IMR-90 (cell line): ENCODE measurements around the gene ADPRHL1. TPM values are rescaled to one million over a fixed set of nuclear protein-coding genes. Genes with fewer than 3 reads are reported as not detected.

Source experiments
- ATAC-seq: fragments of 200-7000 bp; cut with Tn5 transposase; 2 replicates; pipeline ENCODE4 v1.9.1; 2020; ENCODE audit warnings: low read depth, mild to moderate bottlenecking, moderate library complexity
- BruUV-seq: library from RNA; stranded (reverse); fragments of 400-500 nt; replicated peaks from 2 replicates; lab custom pipeline; 2021; lab: Mats Ljungman, UMichigan
- CTCF ChIA-PET: fragments of 300-600 bp; formaldehyde crosslinking; extraction: SDS; loops from one replicate; lab custom pipeline; 2021; ENCODE audit warnings: antibody characterized with exemption; lab: Yijun Ruan, JAX
- POLR2A ChIA-PET: fragments of 300-600 bp; sonication (Branson Sonifier 250); formaldehyde crosslinking; loops from one replicate; lab custom pipeline; 2022; ENCODE audit warnings: antibody characterized with exemption; ENCODE audit not compliant: unreplicated experiment; lab: Charles Lee
- DNase-seq: peaks from one replicate; pipeline ENCODE4 v3.0.0; 2013
- H2AFZ ChIP-seq: replicated peaks from 2 replicates; pipeline ENCODE3; 2013; ENCODE audit warnings: low read length, mild to moderate bottlenecking; ENCODE audit not compliant: poor library complexity
- H2AK5ac ChIP-seq: 2 replicates; pipeline ENCODE4 v1.6.1; 2013; ENCODE audit warnings: low read depth, low read length, inconsistent platforms
- H2AK9ac ChIP-seq: replicated peaks from 2 replicates; pipeline ENCODE3; 2013; ENCODE audit warnings: mild to moderate bottlenecking, low read depth, low read length, moderate library complexity; ENCODE audit not compliant: poor library complexity
- H2BK120ac ChIP-seq: 2 replicates; pipeline ENCODE4 v1.6.1; 2013; ENCODE audit warnings: low read depth, low read length, inconsistent platforms
- H2BK15ac ChIP-seq: 3 replicates; pipeline ENCODE4 v1.6.1; 2013; ENCODE audit warnings: low read depth, low read length, inconsistent platforms
- H2BK20ac ChIP-seq: 2 replicates; pipeline ENCODE4 v1.6.1; 2013; ENCODE audit warnings: low read depth, mild to moderate bottlenecking, inconsistent platforms, low read length, moderate library complexity
- H2BK5ac ChIP-seq: 2 replicates; pipeline ENCODE4 v1.6.1; 2013; ENCODE audit warnings: mild to moderate bottlenecking, low read depth, low read length, inconsistent platforms; ENCODE audit not compliant: poor library complexity, severe bottlenecking
- H3K14ac ChIP-seq: replicated peaks from 2 replicates; pipeline ENCODE4 v1.6.1; 2013; ENCODE audit warnings: low read depth, low read length, inconsistent platforms
- H3K18ac ChIP-seq: 2 replicates; pipeline ENCODE4 v1.6.1; 2013; ENCODE audit warnings: low read depth, low read length, control low read depth
- H3K23ac ChIP-seq: 2 replicates; pipeline ENCODE4 v1.6.1; 2013; ENCODE audit warnings: low read depth, low read length, inconsistent platforms
- H3K27ac ChIP-seq: 2 replicates; pipeline ENCODE4 v1.5.1; 2013; ENCODE audit warnings: mild to moderate bottlenecking, control low read depth, low read length; ENCODE audit not compliant: insufficient read depth
- H3K27me3 ChIP-seq: 2 replicates; pipeline ENCODE4 v1.6.1; 2013; ENCODE audit warnings: low read length; ENCODE audit not compliant: control insufficient read depth, insufficient read depth
- H3K36me3 ChIP-seq: 2 replicates; pipeline ENCODE4 v1.6.1; 2013; ENCODE audit warnings: low read length, mixed read lengths; ENCODE audit not compliant: control insufficient read depth, insufficient read depth
- H3K4ac ChIP-seq: 2 replicates; pipeline ENCODE4 v1.6.1; 2013; ENCODE audit warnings: low read depth, low read length, inconsistent platforms
- H3K4me1 ChIP-seq: 2 replicates; pipeline ENCODE4 v1.6.1; 2013; ENCODE audit warnings: low read length, mixed read lengths; ENCODE audit not compliant: control insufficient read depth, insufficient read depth
- H3K4me2 ChIP-seq: 2 replicates; pipeline ENCODE4 v1.6.1; 2013; ENCODE audit warnings: low read depth, mild to moderate bottlenecking, control low read depth, low read length, moderate library complexity
- H3K4me3 ChIP-seq: 2 replicates; pipeline ENCODE4 v1.5.1; 2013; ENCODE audit warnings: low read depth, mild to moderate bottlenecking, control low read depth, low read length, moderate library complexity; ENCODE audit not compliant: insufficient read depth
- H3K56ac ChIP-seq: 2 replicates; pipeline ENCODE4 v1.6.1; 2013; ENCODE audit warnings: low read length, inconsistent platforms; ENCODE audit not compliant: insufficient read depth; ENCODE audit errors: extremely low read depth
- H3K79me1 ChIP-seq, 2 experiments: 2 replicates each; pipeline ENCODE4 v1.6.1; 2013; ENCODE audit warnings: low read length in 2 of 2, inconsistent platforms in 1 of 2, low read depth in 1 of 2
- H3K9ac ChIP-seq: 2 replicates; pipeline ENCODE4 v1.6.1; 2013; ENCODE audit warnings: low read depth, low read length, control low read depth
- H3K9me1 ChIP-seq: 2 replicates; pipeline ENCODE4 v1.6.1; 2013; ENCODE audit warnings: low read length, inconsistent platforms; ENCODE audit not compliant: insufficient read depth
- H3K9me3 ChIP-seq: 2 replicates; pipeline ENCODE4 v1.6.1; 2013; ENCODE audit warnings: low read length; ENCODE audit not compliant: control insufficient read depth, insufficient read depth
- H4K20me1 ChIP-seq: 2 replicates; pipeline ENCODE4 v1.6.1; 2013; ENCODE audit warnings: low read length, inconsistent platforms; ENCODE audit not compliant: insufficient read depth
- H4K5ac ChIP-seq: 2 replicates; pipeline ENCODE4 v1.6.1; 2013; ENCODE audit warnings: mild to moderate bottlenecking, low read depth, low read length, control low read depth
- H4K8ac ChIP-seq, 2 experiments: 2 replicates each; pipeline ENCODE4 v1.6.1; 2013; ENCODE audit warnings: low read depth in 2 of 2, low read length in 2 of 2, control low read depth in 1 of 2, inconsistent platforms in 1 of 2
- H4K91ac ChIP-seq: 2 replicates; pipeline ENCODE4 v1.6.1; 2013; ENCODE audit warnings: low read depth, low read length, inconsistent platforms; ENCODE audit not compliant: insufficient read depth
- BHLHE40 ChIP-seq: fragments of 150-350 bp; IDR thresholded peaks from 2 replicates; pipeline ENCODE4 v1.6.1; 2016; ENCODE audit warnings: mild to moderate bottlenecking, low read depth, low read length
- CEBPB ChIP-seq: IDR thresholded peaks from 2 replicates; pipeline ENCODE4 v1.6.1; 2012; ENCODE audit warnings: low read depth, low read length, improper control_type of control experiment
- CHD1 ChIP-seq: IDR thresholded peaks from 2 replicates; pipeline ENCODE4 v1.6.1; 2012; ENCODE audit warnings: low read depth, low read length, improper control_type of control experiment
- FOS ChIP-seq: fragments of 150-350 bp; IDR thresholded peaks from 2 replicates; pipeline ENCODE4 v1.6.1; 2016; ENCODE audit warnings: low read depth, low read length
- MAFK ChIP-seq: IDR thresholded peaks from 2 replicates; pipeline ENCODE4 v1.6.1; 2012; ENCODE audit warnings: low read depth, low read length, improper control_type of control experiment
- MAZ ChIP-seq: IDR thresholded peaks from 2 replicates; pipeline ENCODE4 v1.6.1; 2012; ENCODE audit warnings: low read depth, mild to moderate bottlenecking, low read length, improper control_type of control experiment, moderate library complexity, borderline replicate concordance
- MXI1 ChIP-seq: IDR thresholded peaks from 2 replicates; pipeline ENCODE4 v1.6.1; 2012; ENCODE audit warnings: low read depth, mild to moderate bottlenecking, low read length, moderate library complexity, borderline replicate concordance
- NFE2L2 ChIP-seq: fragments of 150-350 bp; IDR thresholded peaks from 2 replicates; pipeline ENCODE4 v1.6.1; 2016; ENCODE audit warnings: low read depth, mild to moderate bottlenecking, low read length
- POLR2A ChIP-seq: IDR thresholded peaks from 2 replicates; pipeline ENCODE4 v1.6.1; 2012; ENCODE audit warnings: mild to moderate bottlenecking, low read depth, low read length
- RAD21 ChIP-seq: IDR thresholded peaks from 2 replicates; pipeline ENCODE4 v1.6.1; 2012; ENCODE audit warnings: low read length, improper control_type of control experiment
- RCOR1 ChIP-seq: IDR thresholded peaks from 2 replicates; pipeline ENCODE4 v1.6.1; 2012; ENCODE audit warnings: mild to moderate bottlenecking, low read length, improper control_type of control experiment; ENCODE audit not compliant: insufficient replicate concordance
- RFX5 ChIP-seq: IDR thresholded peaks from 2 replicates; pipeline ENCODE4 v1.8.0; 2012; ENCODE audit warnings: low read depth, mild to moderate bottlenecking, low read length, moderate library complexity
- SMC3 ChIP-seq: fragments of 150-350 bp; IDR thresholded peaks from 2 replicates; pipeline ENCODE4 v1.6.1; 2016; ENCODE audit warnings: low read depth, mild to moderate bottlenecking, antibody characterized with exemption, low read length, moderate library complexity
- WGBS, 2 experiments: methylation state at CpG; one replicate each; pipeline versions ENCODE4 v1.1.5 to v1.1.7; 2013; ENCODE audit warnings: missing lambda C conversion rate in 2 of 2; ENCODE audit not compliant: insufficient read length in 1 of 2; ENCODE audit errors: extremely low coverage in 2 of 2; 5-methylcytosine and 5-hydroxymethylcytosine counted together
- dilution Hi-C: fragments of 300-500 bp; cut with HindIII; formaldehyde crosslinking; loops from one replicate; pipeline ENCODE4 v1.14.3; 2018; ENCODE audit warnings: low sequenced_read_pairs; ENCODE audit not compliant: unreplicated experiment
- in situ Hi-C: fragments of 300-500 bp; cut with MboI; formaldehyde crosslinking; loops from 3 replicates; pipeline ENCODE4 v1.14.3; 2019; ENCODE audit warnings: low sequenced_read_pairs, inconsistent platforms, mixed read lengths
- intact Hi-C: fragments of 100-400 bp; cut with micrococcal nuclease; formaldehyde crosslinking; loops from 2 replicates; pipeline ENCODE4 v1.10.0; 2022
- polyA plus RNA-seq, 3 experiments: library from polyadenylated mRNA; depleted of rRNA; stranded (reverse); fragments of >200 nt; gene quantifications; 2 replicates each; pipeline ENCODE4 v1.2.3, GENCODE V29; 2012; ENCODE audit warnings: low replicate concordance in 1 of 3
- total RNA-seq: library from RNA; depleted of rRNA; stranded (reverse); fragments of >200 nt; gene quantifications from 2 replicates; pipeline ENCODE4 v1.2.3, GENCODE V29; 2012
- TF ChIP-seq, protein P1 (sequence below): fragments of 150-350 bp; IDR thresholded peaks from 2 replicates; pipeline ENCODE4 v1.6.1; 2016; ENCODE audit warnings: low read depth, mild to moderate bottlenecking, low read length, moderate library complexity, borderline replicate concordance
- TF ChIP-seq, protein P2 (sequence below): fragments of 150-350 bp; IDR thresholded peaks from 2 replicates; pipeline ENCODE4 v1.6.1; 2017; ENCODE audit warnings: mild to moderate bottlenecking, antibody characterized with exemption, low read length, low read depth
- TF ChIP-seq, protein P3 (sequence below): conservative IDR thresholded peaks from 2 replicates; pipeline ENCODE4 v1.5.1; 2012; ENCODE audit warnings: mild to moderate bottlenecking, low read depth, low read length, improper control_type of control experiment

Gene ADPRHL1
- total and polyA plus RNA-seq, 2 of the 4 experiments (the other 2 are of a cell fraction), result 0.36 to 0.67 TPM

DNA sequence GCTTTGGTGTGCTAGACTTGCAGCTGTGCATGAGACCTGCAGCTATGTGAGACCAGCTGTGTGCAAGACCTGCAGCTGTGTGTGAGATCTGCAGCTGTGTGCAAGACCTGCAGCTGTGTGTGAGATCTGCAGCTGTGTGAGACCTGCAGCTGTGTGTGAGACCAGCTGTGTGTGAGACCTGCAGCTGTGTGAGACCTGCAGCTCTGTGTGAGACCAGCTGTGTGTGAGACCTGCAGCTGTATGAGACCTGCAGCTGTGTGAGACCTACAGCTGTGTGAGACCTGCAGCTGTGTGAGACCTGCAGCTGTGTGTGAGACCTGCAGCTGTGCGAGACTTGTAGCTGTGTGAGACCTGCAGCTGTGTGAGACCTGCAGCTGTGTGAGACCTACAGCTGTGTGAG, 43.9 kb upstream of the ADPRHL1 start:
- BruUV-seq, result no TSS peak
- in situ Hi-C loops, result no loop called here
- dilution Hi-C loops, result no loop called here
- H3K23ac ChIP-seq, result no peak overlapping the region
- H2BK5ac ChIP-seq, result no peak overlapping the region
- TF ChIP-seq RAD21, result no peak
- TF ChIP-seq, protein P1, sequence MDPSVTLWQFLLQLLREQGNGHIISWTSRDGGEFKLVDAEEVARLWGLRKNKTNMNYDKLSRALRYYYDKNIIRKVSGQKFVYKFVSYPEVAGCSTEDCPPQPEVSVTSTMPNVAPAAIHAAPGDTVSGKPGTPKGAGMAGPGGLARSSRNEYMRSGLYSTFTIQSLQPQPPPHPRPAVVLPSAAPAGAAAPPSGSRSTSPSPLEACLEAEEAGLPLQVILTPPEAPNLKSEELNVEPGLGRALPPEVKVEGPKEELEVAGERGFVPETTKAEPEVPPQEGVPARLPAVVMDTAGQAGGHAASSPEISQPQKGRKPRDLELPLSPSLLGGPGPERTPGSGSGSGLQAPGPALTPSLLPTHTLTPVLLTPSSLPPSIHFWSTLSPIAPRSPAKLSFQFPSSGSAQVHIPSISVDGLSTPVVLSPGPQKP, result no peak
- no peak for TF ChIP-seq MXI1
- no peak for TF ChIP-seq CEBPB
- no peak for TF ChIP-seq BHLHE40
- TF ChIP-seq, protein P2, sequence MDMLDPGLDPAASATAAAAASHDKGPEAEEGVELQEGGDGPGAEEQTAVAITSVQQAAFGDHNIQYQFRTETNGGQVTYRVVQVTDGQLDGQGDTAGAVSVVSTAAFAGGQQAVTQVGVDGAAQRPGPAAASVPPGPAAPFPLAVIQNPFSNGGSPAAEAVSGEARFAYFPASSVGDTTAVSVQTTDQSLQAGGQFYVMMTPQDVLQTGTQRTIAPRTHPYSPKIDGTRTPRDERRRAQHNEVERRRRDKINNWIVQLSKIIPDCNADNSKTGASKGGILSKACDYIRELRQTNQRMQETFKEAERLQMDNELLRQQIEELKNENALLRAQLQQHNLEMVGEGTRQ, result no peak
- TF ChIP-seq CHD1, result no peak
- TF ChIP-seq FOS, result no peak
- no peak for TF ChIP-seq RFX5
- TF ChIP-seq MAFK, result no peak
- no peak for TF ChIP-seq MAZ
- TF ChIP-seq SMC3, result no peak
- no peak for TF ChIP-seq RCOR1
- TF ChIP-seq, protein P3, sequence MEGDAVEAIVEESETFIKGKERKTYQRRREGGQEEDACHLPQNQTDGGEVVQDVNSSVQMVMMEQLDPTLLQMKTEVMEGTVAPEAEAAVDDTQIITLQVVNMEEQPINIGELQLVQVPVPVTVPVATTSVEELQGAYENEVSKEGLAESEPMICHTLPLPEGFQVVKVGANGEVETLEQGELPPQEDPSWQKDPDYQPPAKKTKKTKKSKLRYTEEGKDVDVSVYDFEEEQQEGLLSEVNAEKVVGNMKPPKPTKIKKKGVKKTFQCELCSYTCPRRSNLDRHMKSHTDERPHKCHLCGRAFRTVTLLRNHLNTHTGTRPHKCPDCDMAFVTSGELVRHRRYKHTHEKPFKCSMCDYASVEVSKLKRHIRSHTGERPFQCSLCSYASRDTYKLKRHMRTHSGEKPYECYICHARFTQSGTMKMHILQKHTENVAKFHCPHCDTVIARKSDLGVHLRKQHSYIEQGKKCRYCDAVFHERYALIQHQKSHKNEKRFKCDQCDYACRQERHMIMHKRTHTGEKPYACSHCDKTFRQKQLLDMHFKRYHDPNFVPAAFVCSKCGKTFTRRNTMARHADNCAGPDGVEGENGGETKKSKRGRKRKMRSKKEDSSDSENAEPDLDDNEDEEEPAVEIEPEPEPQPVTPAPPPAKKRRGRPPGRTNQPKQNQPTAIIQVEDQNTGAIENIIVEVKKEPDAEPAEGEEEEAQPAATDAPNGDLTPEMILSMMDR, result no peak
- no peak for TF ChIP-seq POLR2A
- no peak for TF ChIP-seq NFE2L2
- no peaks in the 10 kb centered on the region for H3K27me3 ChIP-seq
- peaks cover 20% of the 10 kb centered on the region for H3K4me1 ChIP-seq
- ChIA-PET CTCF (no interaction called here), POLR2A (no interaction called here)
- H4K8ac ChIP-seq, result no peak overlapping the region
- H2AFZ ChIP-seq, result no peak overlapping the region
- H2BK15ac ChIP-seq, result no peak overlapping the region
- H3K36me3 ChIP-seq, result peaks cover 54% of the 10 kb centered on the region
- H3K27ac ChIP-seq, result no peak overlapping the region
- no peak overlapping the region for H2AK9ac ChIP-seq
- peaks cover 55% of the 10 kb centered on the region for H4K20me1 ChIP-seq
- peaks cover 33% of the 10 kb centered on the region for H3K9me1 ChIP-seq
- WGBS, 2 experiments, result 78% methylated on average over 1 of the region's 1 CpG; no CpG with 5 or more reads in 1 of the 2 experiments
- H3K56ac ChIP-seq, result no peak overlapping the region
- H3K4me3 ChIP-seq, result no peak overlapping the region
- no peaks in the 10 kb centered on the region for H3K9me3 ChIP-seq
- H4K91ac ChIP-seq, result no peak overlapping the region
- H3K14ac ChIP-seq, result no peak overlapping the region
- no peak overlapping the region for H2BK20ac ChIP-seq
- ATAC-seq, result no peak
- H3K4me2 ChIP-seq, result no peak overlapping the region; the same call in 1 of the 2 replicates
- no peak overlapping the region for H3K9ac ChIP-seq
- H4K5ac ChIP-seq, result no peak overlapping the region
- H2AK5ac ChIP-seq, result no peak overlapping the region
- DNase-seq, result peak; percentile 21
- no peak overlapping the region for H3K18ac ChIP-seq
- no peak overlapping the region for H3K4ac ChIP-seq
- intact Hi-C loops, result no loop called here
- no peak overlapping the region for H2BK120ac ChIP-seq
- peaks cover 53 to 76% of the 10 kb centered on the region in 2 experiments for H3K79me1 ChIP-seq
